AG04449 (cell line): ENCODE measurements around the gene CES4A.

ENCODE experiments used
- CTCF ChIA-PET: fragments of 350-600 bp; formaldehyde crosslinking; extraction: SDS; loops from one replicate; lab custom pipeline; 2021; ENCODE audit warnings: antibody characterized with exemption; lab: Yijun Ruan, JAX
- POLR2A ChIA-PET: fragments of 400-600, 350-600 bp; formaldehyde crosslinking; extraction: SDS; loops from one replicate; lab custom pipeline; 2020; ENCODE audit warnings: antibody characterized with exemption, inconsistent platforms; lab: Yijun Ruan, JAX
- DNase-seq: peaks from one replicate; pipeline ENCODE4 v3.0.0-alpha.2; 2010; ENCODE audit warnings: low read depth, low spot score
- H3K4me3 ChIP-seq: 2 replicates; pipeline ENCODE4 v1.5.1; 2011; ENCODE audit warnings: low read depth, mild to moderate bottlenecking, control low read depth, low read length
- TF ChIP-seq, protein P1 (sequence below): IDR thresholded peaks from one replicate; pipeline ENCODE4 v1.5.1; 2011; ENCODE audit warnings: mild to moderate bottlenecking, moderate library complexity, low read length, control low read depth, inconsistent platforms; ENCODE audit not compliant: insufficient read depth; ENCODE audit errors: missing control alignments

The CES4A gene

GRCh38 chr16:67029254-67030096 lies 41.1 kb downstream of the CES4A start:
- no peak for DNase-seq
- POLR2A ChIA-PET, result no interaction called here
- peak overlapping the region; percentile 78 for H3K4me3 ChIP-seq
- CTCF ChIA-PET, result interaction anchor here (1.4 to 4.2 kb wide), 7 partner anchors 11 to 126 kb away, joined by 4 to 41 read pairs (median 15); no protein-coding TSS in a partner anchor
- TF ChIP-seq, protein P1, sequence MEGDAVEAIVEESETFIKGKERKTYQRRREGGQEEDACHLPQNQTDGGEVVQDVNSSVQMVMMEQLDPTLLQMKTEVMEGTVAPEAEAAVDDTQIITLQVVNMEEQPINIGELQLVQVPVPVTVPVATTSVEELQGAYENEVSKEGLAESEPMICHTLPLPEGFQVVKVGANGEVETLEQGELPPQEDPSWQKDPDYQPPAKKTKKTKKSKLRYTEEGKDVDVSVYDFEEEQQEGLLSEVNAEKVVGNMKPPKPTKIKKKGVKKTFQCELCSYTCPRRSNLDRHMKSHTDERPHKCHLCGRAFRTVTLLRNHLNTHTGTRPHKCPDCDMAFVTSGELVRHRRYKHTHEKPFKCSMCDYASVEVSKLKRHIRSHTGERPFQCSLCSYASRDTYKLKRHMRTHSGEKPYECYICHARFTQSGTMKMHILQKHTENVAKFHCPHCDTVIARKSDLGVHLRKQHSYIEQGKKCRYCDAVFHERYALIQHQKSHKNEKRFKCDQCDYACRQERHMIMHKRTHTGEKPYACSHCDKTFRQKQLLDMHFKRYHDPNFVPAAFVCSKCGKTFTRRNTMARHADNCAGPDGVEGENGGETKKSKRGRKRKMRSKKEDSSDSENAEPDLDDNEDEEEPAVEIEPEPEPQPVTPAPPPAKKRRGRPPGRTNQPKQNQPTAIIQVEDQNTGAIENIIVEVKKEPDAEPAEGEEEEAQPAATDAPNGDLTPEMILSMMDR, result no peak

DNA sequence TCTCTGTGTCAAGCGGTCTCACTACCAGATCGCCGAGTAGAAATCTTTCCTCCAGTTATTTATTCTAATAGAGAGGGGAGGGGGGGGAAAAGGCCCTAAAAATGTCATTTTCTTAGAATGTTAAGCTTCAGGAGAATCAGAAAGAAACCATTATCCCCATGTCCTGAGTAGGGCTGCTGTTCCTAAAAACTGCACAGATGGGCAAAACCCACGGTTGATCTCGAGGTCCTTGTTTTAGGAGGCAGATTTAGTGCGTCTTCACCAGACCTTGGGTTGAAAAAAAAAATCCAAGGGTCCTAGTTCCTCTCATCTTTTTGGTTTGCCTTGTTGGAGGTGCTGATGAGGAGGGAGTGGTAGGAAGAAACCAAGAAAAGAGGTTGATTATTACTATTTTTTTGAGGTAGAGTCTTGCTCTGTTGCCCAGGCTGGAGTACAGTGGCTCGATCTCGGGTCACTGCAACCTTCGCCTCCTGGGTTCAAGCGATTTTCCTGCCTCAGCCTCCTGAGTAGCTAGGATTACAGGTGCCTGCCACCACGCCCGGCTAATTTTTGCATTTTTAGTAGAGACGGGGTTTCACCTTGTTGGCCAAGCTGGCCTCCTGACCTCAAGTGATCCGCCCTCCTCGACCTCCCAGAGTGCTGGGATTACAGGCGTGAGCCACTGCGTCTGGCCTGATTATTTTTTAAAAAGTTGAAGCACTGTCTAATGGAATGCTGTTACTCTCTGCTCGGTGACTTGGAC lies 42.0 kb downstream of the CES4A start:
- H3K4me3 ChIP-seq, result peak overlapping the region; percentile 78
- ChIA-PET CTCF (interaction anchor here (0.7 to 4.2 kb wide), 12 partner anchors 10 to 168 kb away, joined by 3 to 20 read pairs (median 4); no protein-coding TSS in a partner anchor), POLR2A (no interaction called here)
- TF ChIP-seq, protein P1, result no peak
- DNase-seq, result no peak

DNA sequence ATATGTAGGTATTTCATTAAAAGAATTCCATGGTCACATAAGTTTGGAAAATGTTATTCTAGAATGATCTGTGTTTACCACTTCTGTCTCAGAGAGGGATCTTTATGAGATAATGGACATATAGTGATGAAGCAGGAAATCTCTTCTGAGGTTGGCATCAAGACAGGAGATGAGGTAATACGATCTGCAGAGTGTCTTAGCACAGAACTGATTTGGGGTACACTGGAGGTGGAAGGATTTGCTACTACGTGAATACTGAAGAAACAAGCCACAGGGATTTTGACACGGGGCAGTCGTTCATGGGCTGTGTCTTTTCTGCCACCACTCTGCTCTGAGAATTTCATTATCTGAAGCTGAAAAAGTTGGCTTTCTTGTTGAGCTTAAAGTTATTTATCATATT lies 46.1 kb downstream of the CES4A start:
- POLR2A ChIA-PET, result no interaction called here
- no peak for DNase-seq
- TF ChIP-seq, protein P1, result no peak
- CTCF ChIA-PET, result interaction anchor here (1.7 kb wide), 2 partner anchors 17 to 70 kb away, joined by 5 to 8 read pairs; no protein-coding TSS in a partner anchor
- no peak overlapping the region for H3K4me3 ChIP-seq

DNA sequence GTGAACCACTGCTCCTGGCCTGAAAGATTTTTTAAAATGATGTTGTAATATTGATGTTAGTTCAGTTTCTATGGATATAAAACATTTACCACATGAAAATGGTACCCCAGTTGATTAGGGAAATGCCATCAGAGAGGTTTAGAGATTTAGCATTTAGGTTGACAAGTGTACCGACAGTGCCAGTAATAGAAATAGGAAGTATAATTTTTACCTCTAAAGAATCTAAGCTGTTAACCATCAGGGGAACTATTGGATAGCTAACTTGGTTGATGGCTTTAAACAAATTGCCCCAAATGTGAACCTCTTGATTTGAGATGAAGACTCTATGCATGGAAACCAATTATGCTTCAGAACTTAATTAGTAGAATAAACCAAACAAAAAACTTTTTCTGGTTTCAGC lies 47.0 kb downstream of the CES4A start:
- TF ChIP-seq, protein P1, result no peak
- ChIA-PET POLR2A (no interaction called here), CTCF (interaction anchor here (1.7 kb wide), 2 partner anchors 18 to 69 kb away, joined by 5 to 8 read pairs; no protein-coding TSS in a partner anchor)
- no peak for DNase-seq
- H3K4me3 ChIP-seq, result no peak overlapping the region

GRCh38 chr16:67036323-67036741 lies 47.9 kb downstream of the CES4A start:
- H3K4me3 ChIP-seq, result no peak overlapping the region
- TF ChIP-seq, protein P1, result no peak
- ChIA-PET CTCF (interaction anchor here (1.6 kb wide), 1 partner anchor 64 kb away, joined by 5 read pairs; no protein-coding TSS in a partner anchor), POLR2A (no interaction called here)
- no peak for DNase-seq
